ENCODE measurements around the gene UBXN1.
A peak's percentile ranks its signal among the peaks of the same experiment; 100 is the strongest.
"Not testable (repeated sequence)": the region's sequence is repeated elsewhere in the genome, so short reads cannot be mapped to it uniquely, and the experiment has no call there.

UBXN1 gene

DNA sequence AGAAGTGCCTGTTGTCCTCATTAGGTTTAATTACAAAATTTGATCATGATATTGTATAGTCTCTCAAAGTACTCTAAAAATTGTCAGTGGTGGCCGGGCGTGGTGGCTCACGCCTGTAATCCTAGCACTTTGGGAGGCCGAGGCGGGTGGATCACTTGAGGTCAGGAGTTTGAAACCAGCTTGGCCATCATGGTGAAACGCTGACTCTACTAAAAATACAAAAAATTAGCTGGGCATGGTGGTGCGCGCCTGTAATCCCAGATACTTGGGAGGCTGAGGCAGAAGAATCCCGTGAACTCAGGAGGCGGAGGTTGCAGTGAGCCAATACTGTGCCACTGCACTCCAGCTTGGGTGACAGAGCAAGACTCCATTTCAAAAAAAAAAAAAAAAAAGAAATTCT is 3.5 kb downstream of the UBXN1 start:
- DNase-seq (ENCODE audit: insufficient read length, low spot score); FAIRE-seq: not testable (repeated sequence)

- no peak for DNase-seq (ENCODE audit: insufficient read length, low spot score)
- no peak for FAIRE-seq
Measured at GRCh38 chr11:62673196-62673525, 5.7 kb downstream of the UBXN1 start.

GRCh38 chr11:62671608-62672389 is 7.1 kb downstream of the UBXN1 start, which contains the start of the genes LBHD1 and UQCC3:
Gene LBHD1, minus strand, starts transcription at chr11:62672267. Its CDS starts 2,236 bp downstream, at chr11:62670031.
Gene UQCC3, plus strand, starts transcription at chr11:62671673. Its CDS starts 73 bp downstream, at chr11:62671746.
- peak; percentile 75 for DNase-seq (ENCODE audit: insufficient read length, low spot score)
- no peak for FAIRE-seq

- FAIRE-seq (no peak), DNase-seq (ENCODE audit: insufficient read length, low spot score) (no peak)
Measured at GRCh38 chr11:62671236-62671607, 7.7 kb downstream of the UBXN1 start.

- FAIRE-seq: no peak
- no peak for DNase-seq (ENCODE audit: insufficient read length, low spot score)
Measured at GRCh38 chr11:62669420-62670161, 9.3 kb downstream of the UBXN1 start.

DNA sequence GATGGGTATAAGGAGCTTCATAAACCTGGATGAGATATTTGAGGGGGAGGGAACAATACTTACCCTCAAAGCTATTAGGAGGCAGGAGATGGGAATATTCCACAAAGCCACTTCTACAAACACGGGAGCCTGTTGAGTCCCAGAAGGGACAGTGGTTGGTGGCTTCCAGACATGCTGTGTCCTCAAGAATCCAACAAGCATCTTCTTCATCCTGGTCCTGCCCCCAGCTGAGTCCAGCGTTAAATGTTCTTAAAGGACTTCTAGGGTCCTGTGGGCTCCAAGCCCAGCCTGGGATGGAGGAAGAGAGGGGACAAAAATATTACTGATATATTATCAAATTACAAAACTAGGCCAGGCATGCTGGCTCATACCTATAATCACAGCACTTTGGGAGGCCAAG is 11.4 kb downstream of the UBXN1 start:
- FAIRE-seq (no peak), DNase-seq (ENCODE audit: insufficient read length, low spot score) (no peak)

- no peak for DNase-seq (ENCODE audit: insufficient read length, low spot score)
- FAIRE-seq: no peak
Measured at GRCh38 chr11:62666259-62666926, 12.5 kb downstream of the UBXN1 start.

GRCh38 chr11:62665599-62666258 is 13.1 kb downstream of the UBXN1 start:
- FAIRE-seq (no peak), DNase-seq (ENCODE audit: insufficient read length, low spot score) (peak; percentile 32)

DNA sequence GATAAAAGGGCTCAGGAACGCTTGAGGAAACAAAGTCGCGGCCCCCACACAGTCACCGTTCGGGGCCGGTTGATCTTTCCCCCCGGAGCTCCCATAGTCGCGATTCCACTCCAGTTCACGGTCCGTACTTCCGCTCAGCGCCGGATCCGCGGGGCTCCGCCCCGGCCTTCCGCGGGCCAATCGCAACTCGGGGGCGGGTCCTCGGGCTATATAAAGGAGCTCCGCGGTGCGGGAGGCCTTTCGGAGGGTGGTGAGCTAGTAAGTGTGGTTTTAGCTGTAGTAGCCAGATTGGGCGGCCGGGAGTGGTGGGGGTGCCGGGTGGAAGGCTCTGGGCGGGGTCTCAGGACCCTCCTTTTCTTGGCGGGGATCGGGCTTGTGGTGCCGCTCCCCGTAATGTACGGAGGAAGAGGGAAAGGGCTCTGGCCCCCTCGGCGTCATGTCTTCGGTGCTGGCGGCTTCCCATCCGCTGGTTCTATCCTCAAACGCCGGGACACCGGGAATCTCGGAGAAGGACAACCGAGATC is 13.7 kb downstream of the UBXN1 start, which contains the start of the genes C11orf98 and CSKMT:
Gene C11orf98, minus strand, starts transcription at position 136 of the 524 bp plus-strand sequence. Its CDS starts 41 bp downstream, at position 95.
Gene CSKMT, plus strand, starts transcription at position 238 of the 524 bp plus-strand sequence. CDS start 568 bp downstream, outside the sequence.
- FAIRE-seq (no peak), DNase-seq (ENCODE audit: insufficient read length, low spot score) (peak; percentile 91)

DNA sequence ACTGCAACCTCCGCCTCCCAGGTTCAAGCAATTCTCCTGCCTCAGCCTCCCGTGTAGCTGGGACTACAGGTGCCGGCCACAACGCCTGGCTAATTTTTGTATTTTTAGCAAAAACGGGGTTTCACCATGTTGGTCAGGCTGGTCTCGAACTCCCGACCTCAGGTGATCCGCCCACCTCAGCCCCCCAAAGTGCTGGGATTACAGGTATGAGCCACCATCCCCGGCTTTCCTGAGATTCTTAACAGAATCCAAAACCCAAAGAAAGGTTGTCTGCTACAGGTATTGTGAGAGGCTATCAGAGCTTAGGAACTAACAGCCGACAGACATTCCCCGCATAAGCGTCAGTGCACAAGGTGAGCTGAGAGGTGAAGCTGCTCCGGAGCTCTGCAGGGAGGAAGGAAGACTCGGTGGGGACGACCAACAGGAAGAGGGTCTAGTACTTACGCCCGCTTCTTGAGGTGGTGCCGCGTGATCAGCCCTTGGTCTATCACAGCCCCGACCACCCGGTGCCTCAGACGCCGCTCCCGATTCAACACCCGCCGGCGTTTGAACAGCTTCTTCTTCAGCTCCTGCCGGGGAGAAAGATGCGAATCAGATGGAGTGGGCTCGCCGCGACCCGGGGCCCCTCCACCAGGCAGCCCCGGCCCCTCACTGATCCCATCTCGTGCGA is 14.3 kb downstream of the UBXN1 start:
- peak; percentile 56 for DNase-seq (ENCODE audit: insufficient read length, low spot score)
- no peak for FAIRE-seq

GRCh38 chr11:62656796-62657429 is 22.0 kb downstream of the UBXN1 start:
- FAIRE-seq (no peak), DNase-seq (ENCODE audit: insufficient read length, low spot score) (no peak)

DNA sequence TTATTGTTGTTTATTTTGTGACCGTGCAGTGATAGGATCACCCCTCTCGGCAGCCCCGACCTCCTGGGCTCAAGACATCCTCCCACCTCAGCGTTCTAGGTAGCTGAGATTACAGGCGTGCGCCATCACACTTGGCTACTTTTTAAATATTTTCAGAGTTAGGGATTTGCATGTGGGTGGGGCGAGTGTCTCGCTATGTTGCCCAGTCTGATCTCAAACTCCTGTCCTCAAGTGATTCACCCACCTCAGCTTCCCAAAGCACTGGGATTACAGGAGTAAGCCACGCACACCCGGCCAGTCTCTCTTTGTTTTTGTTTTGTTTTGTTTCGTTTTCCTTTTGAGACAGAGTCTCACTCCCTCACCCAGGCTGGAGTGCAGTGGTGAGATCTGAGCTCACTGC is 24.6 kb downstream of the UBXN1 start:
- FAIRE-seq (no peak), DNase-seq (ENCODE audit: insufficient read length, low spot score) (no peak)

- no peak for DNase-seq (ENCODE audit: insufficient read length, low spot score)
- FAIRE-seq: no peak
Measured at GRCh38 chr11:62652161-62653006, 26.5 kb downstream of the UBXN1 start.

- not testable (repeated sequence) for FAIRE-seq; DNase-seq (ENCODE audit: insufficient read length, low spot score)
Measured at GRCh38 chr11:62650283-62650682, 28.6 kb downstream of the UBXN1 start.

DNA sequence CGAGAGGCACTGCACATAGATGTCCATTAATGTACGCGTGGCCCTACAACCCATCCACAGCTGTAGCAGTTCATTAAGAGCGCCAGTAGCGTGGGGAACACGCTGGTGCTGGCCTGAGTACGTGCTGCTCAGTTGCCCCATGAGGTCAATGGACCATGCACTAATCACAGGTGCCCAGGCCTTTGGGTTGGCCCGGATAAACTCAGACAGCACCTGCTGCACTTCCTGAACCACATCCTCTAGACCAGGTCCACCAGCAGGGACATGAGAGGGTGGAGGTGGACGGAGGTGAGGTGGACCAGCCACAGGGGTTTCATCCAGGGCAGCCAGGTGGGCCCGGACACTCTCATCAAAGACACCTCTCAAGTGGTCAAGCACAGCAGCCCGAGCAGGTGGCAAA is 29.4 kb downstream of the UBXN1 start:
- no peak for DNase-seq (ENCODE audit: insufficient read length, low spot score)
- FAIRE-seq: no peak

DNA sequence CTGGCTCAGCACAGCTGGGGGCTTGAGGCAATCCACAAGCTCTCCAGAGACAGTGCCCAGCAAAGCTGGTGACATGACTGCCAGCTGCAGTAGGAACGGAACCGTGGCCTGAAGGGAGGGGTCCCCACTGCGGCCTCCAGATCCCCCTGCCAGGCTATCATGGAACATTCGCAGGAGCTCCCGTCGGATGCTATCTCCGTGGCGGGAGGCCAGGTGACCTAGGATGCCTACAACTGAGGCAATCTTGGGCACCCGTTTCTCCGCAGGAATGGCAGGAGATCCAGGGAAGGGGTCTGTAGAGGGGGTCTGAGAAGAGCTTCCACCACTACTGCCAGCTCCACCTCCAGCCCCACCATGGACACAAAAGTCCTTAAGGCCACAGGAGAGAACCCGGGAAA is 29.9 kb downstream of the UBXN1 start:
- DNase-seq (ENCODE audit: insufficient read length, low spot score): no peak
- FAIRE-seq: no peak

GRCh38 chr11:62648185-62648966 is 30.5 kb downstream of the UBXN1 start:
- no peak for FAIRE-seq
- DNase-seq (ENCODE audit: insufficient read length, low spot score): no peak

GRCh38 chr11:62647609-62648005 is 31.3 kb downstream of the UBXN1 start:
- FAIRE-seq: no peak
- no peak for DNase-seq (ENCODE audit: insufficient read length, low spot score)
